GF-D8 (cell line): Measurements from ENCODE around the gene GNB3.

ENCODE experiments used
- DNase-seq: peaks from one replicate; lab custom pipeline; 2025; lab: John Stamatoyannopoulos, UW

GNB3 gene

DNA sequence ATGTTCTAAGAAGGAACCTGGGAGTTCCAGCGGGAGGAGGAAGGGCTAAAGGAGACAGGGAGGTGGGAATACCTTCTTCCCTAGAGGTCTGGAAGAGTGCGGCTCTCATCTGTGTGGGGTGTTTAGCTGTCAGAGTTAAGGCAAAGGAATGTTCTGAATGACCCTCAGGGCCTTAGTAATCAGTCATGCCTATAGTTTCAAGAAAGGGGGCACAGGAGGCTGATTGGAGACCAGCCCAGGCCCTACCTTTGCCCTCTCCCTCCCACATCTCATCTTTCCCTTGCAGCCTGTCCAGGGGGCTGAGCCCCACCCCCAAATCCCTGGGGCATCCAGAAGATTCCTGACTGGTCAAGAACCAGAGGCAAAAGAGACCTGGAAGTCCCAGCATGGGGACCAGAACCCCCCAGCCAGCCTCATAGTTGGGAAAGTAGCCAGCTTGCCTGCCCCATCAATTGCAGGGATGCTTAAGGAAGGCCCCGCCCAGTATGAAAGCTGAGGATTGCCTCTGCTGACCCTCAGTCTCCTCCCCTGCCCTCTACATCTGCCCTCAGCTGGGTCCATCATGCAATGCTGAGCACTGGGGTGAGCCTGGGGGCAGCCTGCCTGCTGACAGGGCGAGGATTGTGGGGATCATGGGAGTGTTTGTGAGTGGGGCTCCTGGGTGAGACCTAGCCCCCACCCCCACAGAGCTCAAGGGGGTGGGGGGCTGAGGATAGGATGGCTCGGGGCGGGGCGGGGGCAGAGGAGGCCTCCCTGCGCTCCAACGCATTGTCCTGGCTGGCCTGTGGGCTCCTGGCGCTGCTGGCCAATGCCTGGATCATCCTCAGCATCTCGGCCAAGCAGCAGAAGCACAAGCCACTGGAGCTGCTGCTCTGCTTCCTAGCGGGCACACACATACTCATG is 17.3 kb upstream of the GNB3 start:
- DNase-seq = no peak

DNA sequence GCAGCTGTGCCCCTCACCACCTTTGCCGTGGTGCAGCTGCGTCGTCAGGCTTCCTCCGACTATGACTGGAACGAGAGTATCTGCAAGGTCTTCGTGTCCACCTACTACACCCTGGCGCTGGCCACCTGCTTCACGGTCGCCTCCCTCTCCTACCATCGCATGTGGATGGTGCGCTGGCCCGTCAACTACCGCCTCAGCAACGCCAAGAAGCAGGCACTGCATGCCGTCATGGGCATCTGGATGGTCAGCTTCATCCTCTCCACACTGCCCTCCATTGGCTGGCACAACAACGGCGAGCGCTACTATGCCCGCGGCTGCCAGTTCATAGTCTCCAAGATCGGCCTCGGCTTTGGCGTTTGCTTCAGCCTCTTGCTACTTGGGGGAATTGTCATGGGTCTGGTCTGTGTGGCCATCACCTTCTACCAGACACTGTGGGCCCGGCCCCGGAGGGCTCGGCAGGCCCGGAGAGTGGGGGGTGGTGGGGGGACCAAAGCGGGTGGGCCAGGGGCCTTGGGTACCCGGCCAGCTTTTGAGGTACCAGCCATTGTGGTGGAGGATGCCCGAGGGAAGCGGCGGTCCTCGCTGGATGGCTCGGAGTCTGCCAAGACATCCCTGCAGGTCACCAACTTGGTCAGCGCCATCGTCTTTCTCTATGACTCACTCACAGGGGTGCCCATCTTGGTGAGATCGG is 16.5 kb upstream of the GNB3 start:
- no peak for DNase-seq

DNA sequence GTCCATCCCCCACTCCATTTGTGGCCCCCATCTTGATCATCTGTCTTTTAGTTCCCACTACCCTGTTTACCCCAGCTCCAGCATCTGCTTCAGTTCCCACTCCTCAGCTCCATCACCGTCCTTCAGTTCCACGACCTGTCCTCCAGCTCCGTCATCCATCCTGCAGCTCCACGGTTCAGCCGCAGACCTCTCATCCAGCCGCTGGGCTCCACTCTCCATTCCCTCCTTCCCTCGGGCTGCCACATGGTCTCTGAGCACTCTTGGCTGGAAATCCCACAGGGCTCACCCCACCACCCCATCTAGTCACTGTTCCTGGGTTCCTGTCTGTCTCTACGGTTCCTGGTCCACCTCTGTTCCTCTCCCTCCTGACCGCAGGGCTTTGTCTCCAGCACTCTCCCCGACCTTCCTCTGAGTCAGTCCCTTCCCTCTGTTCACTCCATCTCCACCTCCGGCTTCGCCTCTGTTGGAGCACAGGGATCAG is 15.8 kb upstream of the GNB3 start:
- DNase-seq = no peak

DNA sequence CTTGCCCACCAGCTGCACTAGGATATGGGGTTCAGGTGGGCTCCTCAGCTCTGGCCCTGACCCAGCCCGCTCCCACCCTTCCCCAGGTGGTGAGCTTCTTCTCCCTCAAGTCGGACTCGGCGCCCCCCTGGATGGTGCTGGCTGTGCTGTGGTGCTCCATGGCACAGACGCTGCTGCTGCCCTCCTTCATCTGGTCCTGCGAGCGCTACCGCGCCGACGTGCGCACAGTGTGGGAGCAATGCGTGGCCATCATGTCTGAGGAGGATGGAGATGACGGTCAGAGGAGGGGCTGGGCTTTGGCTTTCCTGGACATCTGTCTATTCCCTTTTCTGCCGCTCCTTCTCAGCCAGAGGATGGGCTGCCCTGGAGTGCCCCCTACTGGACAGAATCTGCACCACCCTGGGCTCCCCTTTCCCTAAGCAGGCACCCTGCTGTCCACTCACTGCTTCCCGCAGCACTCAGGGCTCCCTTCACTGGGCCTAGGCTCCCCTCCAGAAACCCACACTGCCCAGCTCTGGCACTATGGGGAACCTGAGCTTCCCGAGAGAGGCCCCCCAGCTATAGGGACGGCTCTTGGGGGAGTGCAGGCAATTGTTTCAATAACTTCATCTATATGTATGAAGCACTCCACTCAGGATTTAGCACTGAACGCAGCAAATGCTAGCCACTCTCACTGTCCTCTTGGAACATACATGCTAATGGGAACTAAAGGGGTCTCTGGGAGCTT is 15.2 kb upstream of the GNB3 start:
- peak; percentile 22 for DNase-seq

DNA sequence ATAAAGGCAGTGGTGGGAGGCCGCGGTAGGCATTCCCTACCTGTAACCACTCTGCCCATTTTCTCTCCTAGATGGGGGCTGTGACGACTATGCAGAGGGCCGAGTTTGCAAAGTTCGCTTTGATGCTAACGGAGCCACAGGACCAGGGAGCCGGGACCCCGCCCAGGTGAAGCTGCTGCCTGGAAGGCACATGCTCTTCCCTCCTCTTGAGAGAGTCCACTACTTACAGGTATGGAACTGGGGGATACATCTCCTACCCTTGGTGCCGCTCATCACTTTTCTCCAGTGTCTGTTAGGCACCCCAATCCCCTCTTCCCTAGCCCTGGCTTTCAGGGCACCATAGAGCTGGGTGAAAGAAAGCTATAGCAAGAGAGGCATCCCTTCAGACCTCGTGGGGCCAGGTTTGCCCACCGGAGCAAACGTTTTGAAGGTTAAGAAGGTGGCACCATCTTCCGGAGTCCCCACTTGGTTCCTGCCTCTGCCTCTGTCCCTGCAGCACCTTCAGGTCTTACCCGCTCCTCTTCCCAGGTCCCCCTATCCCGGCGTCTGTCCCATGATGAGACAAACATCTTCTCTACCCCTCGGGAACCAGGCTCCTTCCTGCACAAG is 14.5 kb upstream of the GNB3 start:
- DNase-seq = no peak

DNA sequence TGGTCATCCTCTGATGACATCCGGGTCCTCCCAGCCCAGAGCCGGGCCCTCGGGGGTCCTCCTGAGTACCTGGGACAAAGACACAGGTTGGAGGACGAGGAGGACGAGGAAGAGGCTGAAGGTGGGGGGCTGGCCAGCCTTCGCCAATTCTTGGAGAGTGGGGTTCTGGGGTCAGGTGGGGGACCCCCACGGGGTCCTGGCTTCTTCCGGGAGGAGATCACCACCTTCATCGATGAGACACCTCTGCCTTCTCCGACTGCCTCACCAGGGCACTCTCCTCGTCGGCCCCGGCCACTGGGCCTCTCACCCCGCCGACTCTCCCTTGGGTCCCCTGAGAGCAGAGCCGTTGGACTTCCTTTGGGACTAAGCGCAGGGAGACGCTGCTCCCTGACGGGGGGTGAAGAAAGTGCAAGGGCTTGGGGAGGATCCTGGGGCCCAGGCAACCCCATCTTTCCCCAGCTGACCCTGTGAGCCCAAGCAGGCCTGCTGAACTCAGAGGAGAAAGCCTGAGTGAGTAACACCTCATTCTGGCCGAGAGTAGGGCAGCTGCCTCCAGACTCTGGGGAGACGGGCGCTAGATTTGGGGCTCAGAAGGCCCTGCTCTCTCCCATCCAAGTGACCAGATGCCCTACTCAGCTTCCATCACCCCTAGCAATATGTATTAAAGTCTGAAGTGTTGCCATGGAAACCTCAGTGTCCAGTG is 13.8 kb upstream of the GNB3 start:
- DNase-seq = no peak

DNA sequence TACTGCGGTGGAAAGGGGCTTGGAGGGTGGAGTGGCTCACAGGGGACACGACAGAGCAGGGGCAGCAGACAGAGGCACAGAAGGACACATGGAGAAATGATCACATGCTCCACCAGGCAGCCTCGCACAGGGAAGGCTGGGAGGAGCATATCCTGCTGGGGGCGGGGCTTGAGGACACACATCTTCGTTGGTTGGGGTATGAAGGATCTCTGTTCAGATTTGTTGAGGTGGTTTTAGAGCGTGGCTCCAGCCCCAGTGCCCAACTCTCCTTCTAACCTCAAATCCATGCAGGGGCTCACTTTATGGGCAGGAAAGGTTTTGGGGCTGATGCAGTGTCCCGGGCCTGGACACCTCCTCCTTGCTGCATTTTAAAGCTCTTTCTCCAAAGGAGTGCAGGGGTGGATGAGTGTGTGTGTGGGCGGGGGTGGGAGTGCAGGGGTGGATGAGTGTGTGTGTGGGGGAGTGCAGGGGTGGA is 13.3 kb upstream of the GNB3 start:
- DNase-seq = peak; percentile 22

DNA sequence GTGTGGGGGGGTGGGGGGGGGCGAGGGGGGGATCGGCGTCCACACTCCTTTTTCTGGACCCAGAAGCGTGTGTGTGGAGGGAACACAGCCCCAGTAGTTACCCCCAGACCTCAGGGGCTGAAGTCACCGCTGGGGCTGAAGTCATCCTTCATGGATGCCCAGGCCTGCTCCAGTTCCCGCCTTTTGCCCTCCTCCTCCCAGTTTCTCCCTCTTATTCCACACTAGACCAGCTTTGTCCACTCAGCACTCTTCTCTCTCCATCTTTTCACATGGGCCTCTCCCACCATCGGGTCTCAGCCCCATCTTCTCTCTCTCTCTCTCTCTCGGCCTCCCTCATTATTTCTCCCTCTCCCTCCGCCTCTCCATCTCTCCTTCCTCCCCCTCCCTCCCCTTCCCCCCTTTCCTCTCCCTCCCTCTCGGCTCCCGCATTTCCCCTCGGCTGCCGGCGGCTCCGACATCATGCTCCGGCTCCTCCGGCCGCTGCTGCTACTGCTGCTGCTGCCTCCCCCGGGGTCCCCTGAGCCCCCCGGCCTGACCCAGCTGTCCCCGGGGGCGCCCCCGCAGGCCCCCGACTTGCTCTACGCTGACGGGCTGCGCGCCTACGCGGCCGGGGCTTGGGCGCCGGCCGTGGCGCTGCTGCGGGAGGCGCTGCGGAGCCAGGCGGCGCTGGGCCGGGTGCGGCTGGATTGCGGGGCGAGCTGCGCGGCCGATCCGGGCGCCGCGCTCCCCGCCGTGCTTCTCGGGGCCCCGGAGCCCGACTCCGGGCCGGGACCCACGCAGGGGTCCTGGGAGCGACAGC is 12.5 kb upstream of the GNB3 start, which contains the start of gene P3H3:
Gene P3H3, plus strand, starts transcription at position 426 of the 799 bp plus-strand sequence. Its CDS starts 34 bp downstream, at position 460.
- no peak for DNase-seq

DNA sequence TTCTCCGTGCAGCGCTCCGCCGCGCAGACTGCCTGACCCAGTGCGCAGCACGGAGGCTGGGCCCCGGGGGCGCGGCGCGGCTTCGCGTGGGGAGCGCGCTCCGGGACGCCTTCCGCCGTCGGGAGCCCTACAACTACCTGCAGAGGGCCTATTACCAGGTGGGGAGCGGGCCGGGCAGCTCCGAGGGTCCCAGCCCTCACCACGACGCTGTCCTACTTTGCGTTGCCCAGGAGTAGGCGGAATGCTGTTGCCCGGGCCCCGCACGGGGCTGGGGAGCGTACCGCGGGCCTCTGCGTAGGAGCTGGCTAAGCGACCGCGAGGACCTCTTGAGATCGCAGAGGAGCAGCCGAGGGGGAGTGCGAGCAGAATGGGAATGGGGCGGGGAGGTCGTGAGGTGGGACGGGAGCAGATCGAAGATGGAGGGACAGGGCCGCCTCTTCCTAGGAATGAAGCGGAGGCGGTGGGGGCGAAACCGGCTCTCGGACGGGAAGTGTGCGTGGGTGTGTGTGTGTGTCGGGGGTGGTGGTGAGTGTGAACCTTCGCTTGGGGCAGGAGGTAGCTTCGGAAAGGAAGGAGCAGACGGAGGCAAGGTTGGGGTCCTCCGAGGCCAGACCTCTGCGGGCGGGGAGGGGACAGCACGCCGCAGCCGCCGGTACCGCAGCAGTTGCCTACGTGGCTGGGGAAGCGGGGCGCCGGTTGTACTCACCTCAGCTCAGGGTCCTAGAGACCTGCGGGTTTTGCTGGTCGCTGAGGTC is 11.8 kb upstream of the GNB3 start:
- no peak for DNase-seq

DNA sequence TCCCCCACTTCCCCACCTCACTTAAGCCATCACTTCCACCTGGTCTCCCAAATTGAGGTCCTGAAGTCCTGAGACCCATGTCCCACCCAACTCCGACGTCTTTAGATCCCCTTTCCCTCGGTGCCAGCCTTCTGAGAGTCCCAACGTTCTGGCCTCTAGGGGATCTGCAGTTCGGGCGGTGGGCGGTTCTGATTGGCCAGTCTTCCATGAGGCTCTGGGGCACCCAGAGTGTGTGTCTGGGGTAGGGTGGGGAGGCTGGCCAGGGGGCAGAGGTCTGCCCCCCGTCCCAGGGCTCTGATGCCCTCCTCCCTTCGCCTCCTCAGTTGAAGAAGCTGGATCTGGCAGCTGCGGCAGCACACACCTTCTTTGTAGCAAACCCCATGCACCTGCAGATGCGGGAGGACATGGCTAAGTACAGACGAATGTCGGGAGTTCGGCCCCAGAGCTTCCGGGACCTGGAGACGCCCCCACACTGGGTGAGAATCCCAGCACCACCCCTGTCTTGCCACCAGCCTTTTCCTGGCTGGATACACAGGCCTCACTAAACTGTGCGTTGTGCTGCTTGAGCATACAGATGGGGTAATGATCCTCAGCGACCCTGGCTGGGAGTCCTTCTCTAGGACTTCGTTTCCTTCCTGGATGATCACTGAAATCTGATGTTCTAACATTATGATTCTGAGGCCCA is 11.0 kb upstream of the GNB3 start:
- DNase-seq = no peak

DNA sequence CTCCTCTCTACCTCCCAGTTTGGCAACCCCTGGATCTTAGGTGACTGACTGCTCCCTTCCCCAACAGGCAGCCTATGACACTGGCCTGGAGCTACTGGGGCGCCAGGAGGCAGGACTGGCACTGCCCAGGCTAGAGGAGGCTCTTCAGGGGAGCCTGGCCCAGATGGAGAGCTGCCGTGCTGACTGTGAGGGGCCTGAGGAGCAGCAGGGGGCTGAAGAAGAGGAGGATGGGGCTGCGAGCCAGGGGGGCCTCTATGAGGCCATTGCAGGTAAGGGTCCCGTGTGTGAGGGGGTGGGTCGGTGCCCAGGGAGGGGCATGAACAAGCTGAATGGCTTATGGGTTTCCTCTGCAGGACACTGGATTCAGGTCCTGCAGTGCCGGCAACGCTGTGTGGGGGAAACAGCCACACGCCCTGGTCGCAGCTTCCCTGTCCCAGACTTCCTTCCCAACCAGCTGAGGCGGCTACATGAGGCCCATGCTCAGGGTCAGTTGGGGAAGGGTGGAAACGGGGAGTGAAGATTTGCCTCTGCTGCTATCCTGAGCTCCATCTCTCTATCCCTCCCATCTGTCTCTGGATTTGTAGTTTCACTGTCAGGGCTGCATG is 10.3 kb upstream of the GNB3 start:
- no peak for DNase-seq

DNA sequence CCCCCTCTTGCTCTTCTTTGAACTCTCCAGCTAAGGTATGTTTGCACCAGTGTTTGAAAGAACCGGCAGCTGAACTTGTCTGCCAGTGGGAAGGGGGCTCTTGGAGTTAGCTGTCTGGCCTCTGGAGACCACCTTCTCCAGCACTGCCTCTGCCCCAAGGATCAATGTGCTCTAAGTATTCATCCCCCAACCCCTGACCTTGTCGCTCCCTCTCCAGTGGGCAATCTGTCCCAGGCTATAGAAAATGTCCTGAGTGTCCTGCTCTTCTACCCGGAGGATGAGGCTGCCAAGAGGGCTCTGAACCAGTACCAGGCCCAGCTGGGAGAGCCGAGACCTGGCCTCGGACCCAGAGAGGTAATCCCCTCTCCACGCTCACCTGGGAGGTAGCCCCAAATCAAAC is 9.7 kb upstream of the GNB3 start:
- DNase-seq = no peak

DNA sequence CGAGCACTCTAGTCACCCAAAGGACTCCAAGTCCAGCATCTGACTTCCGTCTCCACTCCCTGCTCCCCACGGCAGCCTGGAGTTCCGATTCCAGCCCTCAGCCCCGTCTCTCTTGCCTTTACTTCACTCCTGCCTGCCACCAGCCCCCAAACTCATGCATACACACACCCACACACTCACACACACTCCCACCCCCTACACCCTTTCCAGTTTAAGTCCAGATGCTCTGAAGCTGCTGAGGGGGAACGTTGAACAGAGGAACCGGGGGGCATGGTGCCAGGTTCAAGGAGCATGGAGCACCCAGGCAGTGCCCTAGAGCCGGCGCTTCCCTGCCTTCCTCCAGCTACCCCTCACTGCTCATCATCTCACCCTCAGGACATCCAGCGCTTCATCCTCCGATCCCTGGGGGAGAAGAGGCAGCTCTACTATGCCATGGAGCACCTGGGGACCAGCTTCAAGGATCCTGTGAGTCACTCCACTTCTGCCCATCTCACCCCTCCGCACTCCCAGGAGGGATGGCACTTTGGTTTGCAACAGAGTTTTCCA is 9.2 kb upstream of the GNB3 start:
- DNase-seq = no peak

DNA sequence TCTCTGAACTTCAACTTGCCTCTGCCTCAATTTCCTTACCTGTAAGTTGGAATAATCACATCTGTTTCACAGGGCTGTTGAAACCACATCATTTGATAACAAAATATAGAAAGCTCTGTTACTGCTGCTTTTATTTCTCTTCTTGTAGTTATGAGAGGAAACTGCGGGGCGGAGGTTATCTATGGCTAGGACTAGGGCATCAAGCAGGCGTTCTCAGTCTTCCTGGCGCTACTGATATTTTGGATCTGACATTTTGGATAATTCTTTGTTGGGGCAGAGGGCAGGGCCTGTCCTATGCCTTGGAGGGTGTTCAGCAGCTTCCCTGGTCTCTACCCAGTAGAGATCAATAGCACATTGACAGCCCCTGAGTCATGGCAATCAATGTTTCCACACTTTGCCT is 8.6 kb upstream of the GNB3 start:
- DNase-seq = no peak

DNA sequence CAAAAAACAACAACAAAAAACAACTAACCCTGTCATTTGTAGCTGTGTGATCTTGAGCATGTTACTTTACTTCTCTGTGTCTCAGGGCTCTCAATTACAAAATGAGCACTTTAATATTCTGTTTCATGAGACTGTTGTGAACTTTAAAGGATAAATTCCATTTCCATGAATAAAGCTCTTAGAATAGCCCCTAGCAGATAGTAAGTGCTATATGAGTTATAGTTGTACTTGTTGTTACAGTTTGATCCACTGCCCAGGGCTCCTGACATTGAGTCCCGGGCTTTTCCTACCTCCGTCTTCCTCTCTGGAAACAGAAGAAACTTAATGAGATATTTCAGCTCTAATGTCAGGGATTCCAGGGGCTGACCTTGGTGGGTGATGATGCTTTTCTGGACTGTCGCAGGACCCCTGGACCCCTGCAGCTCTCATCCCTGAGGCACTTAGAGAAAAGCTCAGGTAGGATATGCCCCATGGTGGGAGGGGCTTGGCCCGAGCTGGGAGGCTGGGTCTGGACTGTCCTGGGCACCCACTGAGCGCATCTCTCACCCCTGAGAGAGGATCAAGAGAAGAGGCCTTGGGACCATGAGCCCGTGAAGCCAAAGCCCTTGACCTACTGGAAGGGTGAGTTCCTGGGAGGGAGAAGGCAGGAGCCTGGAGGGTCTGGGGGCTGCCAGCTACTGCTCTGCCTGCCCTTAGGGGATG is 7.4 kb upstream of the GNB3 start:
- DNase-seq = no peak

DNA sequence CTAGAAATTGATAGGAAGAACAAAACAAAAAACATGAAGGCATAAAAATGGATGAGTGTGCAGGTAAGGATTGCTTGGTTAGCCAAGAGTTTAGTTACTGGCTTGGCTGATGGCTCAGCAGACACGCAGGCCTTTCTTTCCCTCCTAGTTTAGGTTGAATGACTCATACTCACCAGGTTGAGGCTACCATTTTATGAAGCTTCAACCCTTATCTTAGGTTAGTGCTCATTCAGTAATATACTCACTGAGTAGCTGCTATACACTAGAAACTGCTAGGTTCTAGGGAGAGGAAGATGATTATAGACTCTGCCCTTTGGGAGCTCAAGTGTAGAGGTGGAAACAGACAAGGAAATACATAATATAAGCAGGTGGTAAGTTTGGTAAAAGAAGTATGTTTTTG is 6.5 kb upstream of the GNB3 start:
- no peak for DNase-seq

DNA sequence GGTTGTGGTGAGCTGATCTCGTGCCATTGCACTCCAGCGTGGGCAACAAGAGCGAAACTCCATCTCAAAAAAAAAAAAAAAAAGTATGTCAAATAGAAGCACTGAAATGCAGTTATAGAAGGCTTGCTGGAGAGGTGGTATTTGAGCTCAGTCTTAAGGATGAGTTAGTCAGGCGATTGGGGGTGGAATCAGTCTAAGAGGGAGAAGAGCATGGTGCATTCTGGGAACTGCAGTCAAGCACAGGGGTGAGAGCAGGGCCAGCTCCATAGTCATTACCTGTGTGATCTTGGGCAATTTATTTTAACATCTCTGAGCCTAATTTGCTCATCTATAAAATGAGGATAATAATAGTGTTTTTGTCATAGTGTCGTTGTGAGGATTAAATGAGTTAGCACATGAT is 5.9 kb upstream of the GNB3 start:
- DNase-seq = no peak

DNA sequence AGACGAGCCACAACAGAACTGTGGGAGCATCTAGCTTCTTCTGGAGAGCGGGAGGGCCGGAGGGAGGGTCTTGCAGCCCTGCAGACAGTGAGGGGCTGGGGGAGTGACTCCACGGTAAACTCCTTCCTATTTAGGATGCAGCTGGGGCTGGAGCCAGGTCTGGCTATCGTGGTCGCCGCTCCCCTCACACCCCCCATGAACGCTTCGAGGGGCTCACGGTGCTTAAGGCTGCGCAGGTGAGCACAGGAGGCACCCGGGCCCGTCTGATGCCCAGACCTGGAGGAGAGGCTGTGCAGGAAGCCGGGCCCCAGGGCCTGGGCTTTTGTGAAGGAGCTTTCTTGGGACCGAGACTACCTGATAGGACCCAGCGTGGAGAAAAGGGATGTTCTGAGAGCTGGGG is 3.9 kb upstream of the GNB3 start:
- DNase-seq = no peak
